Measurements from ENCODE around the gene FAM13C. TPM values are rescaled to one million over a fixed set of nuclear protein-coding genes. Genes with fewer than 3 reads are reported as not detected.
A peak's percentile ranks its signal among the peaks of the same experiment; 100 is the strongest.
"Not testable (repeated sequence)": the region's sequence is repeated elsewhere in the genome, so short reads cannot be mapped to it uniquely, and the experiment has no call there.

The FAM13C gene
- total RNA-seq, 4 donors from 2014 or later, result 45.1 to 62.9 (median 53.1) TPM

DNA sequence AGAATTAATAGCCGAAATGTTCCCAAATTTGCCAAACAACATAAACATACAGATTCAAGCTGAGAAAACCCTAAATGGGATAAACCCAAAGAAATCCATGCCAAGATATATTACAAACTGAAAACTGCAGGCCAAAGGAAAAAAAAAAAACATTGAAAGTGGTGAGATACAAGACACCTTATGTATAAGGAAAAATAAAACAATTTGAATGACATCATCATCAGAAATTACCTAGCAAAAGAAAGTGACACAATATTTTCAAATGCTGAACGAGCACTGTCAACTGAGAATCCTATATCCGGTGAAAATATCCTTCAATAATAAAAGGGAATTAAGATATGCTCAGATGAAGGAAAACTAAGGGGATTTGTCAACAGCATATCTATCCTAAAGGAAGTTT lies 119.4 kb downstream of the FAM13C start:
- no peak for DNase-seq (ENCODE audit: extremely low spot score)
- H3K9me3 ChIP-seq, result no peaks in the 10 kb centered on the region
- H3K27me3 ChIP-seq, result no peaks in the 10 kb centered on the region
- 90% methylated on average over 3 of the region's 3 CpGs for WGBS
- peaks cover 5 to 24% (median 17%) of the 10 kb centered on the region in 4 donors for H3K4me1 ChIP-seq
- no peak overlapping the region for H3K4me3 ChIP-seq
- TF ChIP-seq, protein P1, sequence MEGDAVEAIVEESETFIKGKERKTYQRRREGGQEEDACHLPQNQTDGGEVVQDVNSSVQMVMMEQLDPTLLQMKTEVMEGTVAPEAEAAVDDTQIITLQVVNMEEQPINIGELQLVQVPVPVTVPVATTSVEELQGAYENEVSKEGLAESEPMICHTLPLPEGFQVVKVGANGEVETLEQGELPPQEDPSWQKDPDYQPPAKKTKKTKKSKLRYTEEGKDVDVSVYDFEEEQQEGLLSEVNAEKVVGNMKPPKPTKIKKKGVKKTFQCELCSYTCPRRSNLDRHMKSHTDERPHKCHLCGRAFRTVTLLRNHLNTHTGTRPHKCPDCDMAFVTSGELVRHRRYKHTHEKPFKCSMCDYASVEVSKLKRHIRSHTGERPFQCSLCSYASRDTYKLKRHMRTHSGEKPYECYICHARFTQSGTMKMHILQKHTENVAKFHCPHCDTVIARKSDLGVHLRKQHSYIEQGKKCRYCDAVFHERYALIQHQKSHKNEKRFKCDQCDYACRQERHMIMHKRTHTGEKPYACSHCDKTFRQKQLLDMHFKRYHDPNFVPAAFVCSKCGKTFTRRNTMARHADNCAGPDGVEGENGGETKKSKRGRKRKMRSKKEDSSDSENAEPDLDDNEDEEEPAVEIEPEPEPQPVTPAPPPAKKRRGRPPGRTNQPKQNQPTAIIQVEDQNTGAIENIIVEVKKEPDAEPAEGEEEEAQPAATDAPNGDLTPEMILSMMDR (IDR thresholded peaks at IDR 0.05), result no peak
- TF ChIP-seq POLR2AphosphoS5 (IDR thresholded peaks at IDR 0.05) (no peak), EP300 (IDR thresholded peaks at IDR 0.05) (no peak), POLR2A (IDR thresholded peaks at IDR 0.05; ENCODE audit: low read depth) (no peak)
- intact Hi-C loops (cut with DNase I), result no loop called here
- peaks cover 0 to 24% (median 5%) of the 10 kb centered on the region in 4 donors for H3K36me3 ChIP-seq
- no peak overlapping the region for H3K27ac ChIP-seq (replicated peaks in 1 of 4)

DNA sequence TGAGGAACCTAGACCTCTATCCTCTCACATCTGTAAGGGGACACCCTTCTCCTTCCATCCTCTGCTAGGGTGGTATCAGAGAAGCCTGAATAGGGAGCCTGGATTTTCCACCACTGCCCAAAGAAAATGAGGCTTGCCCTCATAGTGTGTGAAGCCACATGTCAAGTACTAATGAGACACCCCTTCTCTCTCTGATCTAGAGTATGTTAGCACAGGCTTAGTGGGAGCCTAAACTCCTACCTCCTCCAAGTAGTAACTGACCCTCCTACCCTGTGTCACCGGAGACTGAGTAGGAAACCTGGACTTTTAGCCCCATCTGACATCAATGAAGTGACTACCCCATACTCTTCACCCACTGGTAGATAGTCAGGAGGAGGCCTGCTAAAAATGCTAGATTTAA lies 120.3 kb downstream of the FAM13C start:
- Histone ChIP-seq H3K27me3 (no peaks in the 10 kb centered on the region), H3K27ac (replicated peaks in 1 of 4) (peak overlapping the region in 1 of 4 donors; percentile 20), H3K4me3 (no peak overlapping the region), H3K4me1 (peaks cover 5 to 24% (median 17%) of the 10 kb centered on the region in 4 donors), H3K9me3 (no peaks in the 10 kb centered on the region), H3K36me3 (peaks cover 0 to 16% (median under 1%) of the 10 kb centered on the region in 4 donors)
- DNase-seq (ENCODE audit: extremely low spot score), result no peak
- WGBS, result 92% methylated on average over 1 of the region's 1 CpG
- TF ChIP-seq, protein P1 (IDR thresholded peaks at IDR 0.05), result no peak
- TF ChIP-seq POLR2AphosphoS5 (IDR thresholded peaks at IDR 0.05) (no peak), POLR2A (IDR thresholded peaks at IDR 0.05; ENCODE audit: low read depth) (no peak)
- intact Hi-C loops (cut with DNase I), result no loop called here

- H3K4me1 ChIP-seq, result peaks cover 5 to 29% (median 18%) of the 10 kb centered on the region in 4 donors
Observed at GRCh38 chr10:59240582-59241183, 121.7 kb downstream of the FAM13C start.

GRCh38 chr10:59239108-59239507 lies 123.2 kb downstream of the FAM13C start:
- H3K36me3 ChIP-seq; H3K27ac ChIP-seq (replicated peaks in 1 of 4); DNase-seq (ENCODE audit: extremely low spot score); H3K4me3 ChIP-seq; H3K27me3 ChIP-seq; H3K9me3 ChIP-seq: not testable (repeated sequence)
- intact Hi-C loops (cut with DNase I), result loop anchor here (5.0 to 10.0 kb wide), 3 partner anchors 228 to 566 kb away; no protein-coding TSS in a partner anchor
- peaks cover 5 to 35% (median 22%) of the 10 kb centered on the region in 4 donors for H3K4me1 ChIP-seq
- 98% methylated on average over 2 of the region's 2 CpGs for WGBS

More at GRCh38 chr10:59240582-59241183, 121.7 kb downstream of the FAM13C start:
- peaks cover 0 to 9% (median 0%) of the 10 kb centered on the region in 4 donors for H3K36me3 ChIP-seq
- peak overlapping the region in 1 of 4 donors; percentile 20 for H3K27ac ChIP-seq (replicated peaks in 1 of 4)
- H3K27me3 ChIP-seq, result no peaks in the 10 kb centered on the region
- intact Hi-C loops (cut with DNase I), result loop anchor here (2.0 kb wide), 2 partner anchors 342 to 380 kb away; no protein-coding TSS in a partner anchor
- TF ChIP-seq EP300 (IDR thresholded peaks at IDR 0.05) (no peak), POLR2AphosphoS5 (IDR thresholded peaks at IDR 0.05) (peak in 1 of 2 donors; percentile 69), POLR2A (IDR thresholded peaks at IDR 0.05; ENCODE audit: low read depth) (no peak)
- TF ChIP-seq, protein P1 (IDR thresholded peaks at IDR 0.05), result peak; percentile 66 to 67 (median 66)
- H3K9me3 ChIP-seq, result no peaks in the 10 kb centered on the region
- 41% methylated on average over 2 of the region's 2 CpGs for WGBS
- no peak for DNase-seq (ENCODE audit: extremely low spot score)
- H3K4me3 ChIP-seq, result no peak overlapping the region

- H3K27me3 ChIP-seq, result no peaks in the 10 kb centered on the region
- H3K9me3 ChIP-seq, result no peaks in the 10 kb centered on the region
- intact Hi-C loops (cut with DNase I), result loop anchor here (5.0 to 10.0 kb wide), 3 partner anchors 230 to 567 kb away; no protein-coding TSS in a partner anchor
- no peak for DNase-seq (ENCODE audit: extremely low spot score)
- TF ChIP-seq EP300 (IDR thresholded peaks at IDR 0.05) (no peak), POLR2AphosphoS5 (IDR thresholded peaks at IDR 0.05) (no peak), POLR2A (IDR thresholded peaks at IDR 0.05; ENCODE audit: low read depth) (no peak)
- TF ChIP-seq, protein P1 (IDR thresholded peaks at IDR 0.05), result no peak
- H3K27ac ChIP-seq (replicated peaks in 1 of 4), result no peak overlapping the region
- peaks cover 5 to 32% (median 22%) of the 10 kb centered on the region in 4 donors for H3K4me1 ChIP-seq
- no peaks in the 10 kb centered on the region for H3K36me3 ChIP-seq
- no peak overlapping the region for H3K4me3 ChIP-seq
Observed at GRCh38 chr10:59237775-59238174, 124.6 kb downstream of the FAM13C start.

Data from esophagus muscularis mucosa (tissue), 4 donors.